Endodermal cell (in vitro differentiated cells): ENCODE measurements around the gene ACAP3. TPM values are rescaled to one million over a fixed set of nuclear protein-coding genes. Genes with fewer than 3 reads are reported as not detected.

Experiments used
- DNase-seq: peaks from one replicate; pipeline ENCODE4 v3.0.0-alpha.2; 2017
- H3K27ac ChIP-seq: 2 replicates; pipeline ENCODE4 v1.5.1; 2013; ENCODE audit warnings: mild to moderate bottlenecking, low read depth, low read length, moderate library complexity
- H3K27me3 ChIP-seq: 2 replicates; pipeline ENCODE4 v1.6.1; 2013; ENCODE audit warnings: mild to moderate bottlenecking, low read length, moderate library complexity; ENCODE audit not compliant: insufficient read depth, control insufficient read depth, poor library complexity, severe bottlenecking
- H3K36me3 ChIP-seq: 2 replicates; pipeline ENCODE4 v1.7.0; 2013; ENCODE audit warnings: mild to moderate bottlenecking, low read length, moderate library complexity; ENCODE audit not compliant: control insufficient read depth, insufficient read depth
- H3K4me1 ChIP-seq: one replicate; pipeline ENCODE4 v1.7.0; 2013; ENCODE audit warnings: low read length; ENCODE audit not compliant: control insufficient read depth, insufficient read depth
- H3K4me3 ChIP-seq: 2 replicates; pipeline ENCODE4 v1.5.1; 2013; ENCODE audit warnings: mild to moderate bottlenecking, low read length, moderate library complexity
- H3K9ac ChIP-seq: 2 replicates; pipeline ENCODE4 v1.6.1; 2013; ENCODE audit warnings: mild to moderate bottlenecking, low read length, moderate library complexity; ENCODE audit not compliant: poor library complexity, severe bottlenecking; ENCODE audit errors: extremely low read depth
- H3K9me3 ChIP-seq: 2 replicates; pipeline ENCODE4 v1.6.1; 2013; ENCODE audit warnings: mild to moderate bottlenecking, low read length, moderate library complexity; ENCODE audit not compliant: control insufficient read depth
- H3K27ac Mint-ChIP-seq: 2 replicates; pipeline ENCODE4 v1.8.0; 2020; ENCODE audit warnings: mixed read lengths
- H3K27me3 Mint-ChIP-seq: 2 replicates; pipeline ENCODE4 v1.8.0; 2021; ENCODE audit warnings: mild to moderate bottlenecking, mixed read lengths; ENCODE audit not compliant: insufficient read depth
- H3K36me3 Mint-ChIP-seq: 2 replicates; pipeline ENCODE4 v1.8.0; 2020; ENCODE audit warnings: low read depth, mixed read lengths
- H3K4me1 Mint-ChIP-seq: 2 replicates; pipeline ENCODE4 v1.8.0; 2020; ENCODE audit warnings: mixed read lengths
- H3K4me3 Mint-ChIP-seq: 2 replicates; pipeline ENCODE4 v1.8.0; 2020; ENCODE audit warnings: mild to moderate bottlenecking, moderate library complexity, mixed read lengths
- H3K9me3 Mint-ChIP-seq: 2 replicates; pipeline ENCODE4 v1.8.0; 2020; ENCODE audit warnings: mild to moderate bottlenecking, mixed read lengths
- CTCF ChIP-seq: fragments of 200-600 bp; sonication (generic); conservative IDR thresholded peaks from 2 replicates; pipeline ENCODE4 v1.5.0; 2021; ENCODE audit warnings: antibody characterized with exemption, mild to moderate bottlenecking
- WGBS, 2 experiments: methylation state at CpG; one replicate each; pipeline versions ENCODE4 v1.1.5 to v1.1.7; 2013; ENCODE audit warnings: missing lambda C conversion rate in 2 of 2, mixed read lengths in 1 of 2; ENCODE audit not compliant: insufficient coverage in 1 of 2, insufficient read length in 1 of 2; 5-methylcytosine and 5-hydroxymethylcytosine counted together
- total RNA-seq, 2 donors: library from RNA; stranded (reverse); fragmentation: NEBNext Ultra II Directional in 1 of 2; extraction: Animal tissue kit (Norgen Biotek cat#: 25700) in 1 of 2; gene quantifications; 2 replicates in 1 of 2; 3 replicates in 1 of 2; pipeline ENCODE4 v1.2.1, GENCODE V29; 2021

Gene ACAP3
- total RNA-seq, 2 donors from 2014 or later, result 36.8 to 43.5 TPM

- H3K36me3 Mint-ChIP-seq, result peaks cover 9% of the 10 kb centered on the region
- no peak overlapping the region for H3K27ac Mint-ChIP-seq
- TF ChIP-seq CTCF, result no peak
- DNase-seq, result no peak
- peak overlapping the region; percentile 67 for H3K4me3 Mint-ChIP-seq
- H3K27me3 ChIP-seq, result no peaks in the 10 kb centered on the region
- H3K36me3 ChIP-seq, result peaks cover 34% of the 10 kb centered on the region
- WGBS, 2 experiments, result 82 to 95% methylated on average over 3 of the region's 3 CpGs
- no peak overlapping the region for H3K4me3 ChIP-seq
- H3K27ac ChIP-seq, result no peak overlapping the region
- no peaks in the 10 kb centered on the region for H3K9me3 ChIP-seq
- H3K4me1 Mint-ChIP-seq, result peaks cover 15% of the 10 kb centered on the region
- no peaks in the 10 kb centered on the region for H3K9me3 Mint-ChIP-seq
- H3K4me1 ChIP-seq, result peaks cover 16% of the 10 kb centered on the region
- no peaks in the 10 kb centered on the region for H3K27me3 Mint-ChIP-seq
- H3K9ac ChIP-seq, result no peak overlapping the region
These were observed 2.3 kb upstream of the ACAP3 start for GRCh38 chr1:1310109-1310385.

GRCh38 chr1:1309251-1310108 lies 1.8 kb upstream of the ACAP3 start:
- Mint-ChIP-seq H3K4me1 (peaks cover 15% of the 10 kb centered on the region), H3K36me3 (peaks cover 9% of the 10 kb centered on the region), H3K9me3 (no peaks in the 10 kb centered on the region), H3K27ac (no peak overlapping the region), H3K27me3 (no peaks in the 10 kb centered on the region), H3K4me3 (peak overlapping the region; percentile 67)
- Histone ChIP-seq H3K9me3 (no peaks in the 10 kb centered on the region), H3K9ac (peak overlapping the region; percentile 64), H3K27ac (no peak overlapping the region), H3K4me1 (peaks cover 20% of the 10 kb centered on the region), H3K27me3 (no peaks in the 10 kb centered on the region), H3K36me3 (peaks cover 28% of the 10 kb centered on the region), H3K4me3 (peak overlapping the region; percentile 79)
- WGBS, 2 experiments, result 28 to 36% methylated on average over 20 to 57 of the region's 57 CpGs
- peak; percentile 81 for DNase-seq
- TF ChIP-seq CTCF, result no peak

GRCh38 chr1:1308756-1309250 lies 1.1 kb upstream of the ACAP3 start:
- no peaks in the 10 kb centered on the region for H3K27me3 Mint-ChIP-seq
- no peak for TF ChIP-seq CTCF
- no peaks in the 10 kb centered on the region for H3K9me3 Mint-ChIP-seq
- WGBS, 2 experiments, result 0% methylated on average over 29 to 66 of the region's 66 CpGs
- peak overlapping the region; percentile 79 for H3K4me3 ChIP-seq
- H3K4me1 ChIP-seq, result peaks cover 20% of the 10 kb centered on the region
- peaks cover 22% of the 10 kb centered on the region for H3K36me3 ChIP-seq
- H3K9ac ChIP-seq, result peak overlapping the region; percentile 64
- H3K36me3 Mint-ChIP-seq, result peaks cover 8% of the 10 kb centered on the region
- H3K4me3 Mint-ChIP-seq, result peak overlapping the region; percentile 67
- H3K4me1 Mint-ChIP-seq, result peaks cover 15% of the 10 kb centered on the region
- H3K9me3 ChIP-seq, result no peaks in the 10 kb centered on the region
- DNase-seq, result peak; percentile 68
- no peak overlapping the region for H3K27ac ChIP-seq
- no peak overlapping the region for H3K27ac Mint-ChIP-seq
- no peaks in the 10 kb centered on the region for H3K27me3 ChIP-seq
